HS-5 (cell line): Measurements from ENCODE around the gene MLF2.
A peak's percentile ranks its signal among the peaks of the same experiment; 100 is the strongest.

Source experiments
- DNase-seq: peaks from one replicate; pipeline ENCODE4 v3.0.0-alpha.2; 2012; ENCODE audit warnings: low read depth

The MLF2 gene, protein sequence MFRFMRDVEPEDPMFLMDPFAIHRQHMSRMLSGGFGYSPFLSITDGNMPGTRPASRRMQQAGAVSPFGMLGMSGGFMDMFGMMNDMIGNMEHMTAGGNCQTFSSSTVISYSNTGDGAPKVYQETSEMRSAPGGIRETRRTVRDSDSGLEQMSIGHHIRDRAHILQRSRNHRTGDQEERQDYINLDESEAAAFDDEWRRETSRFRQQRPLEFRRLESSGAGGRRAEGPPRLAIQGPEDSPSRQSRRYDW

DNA sequence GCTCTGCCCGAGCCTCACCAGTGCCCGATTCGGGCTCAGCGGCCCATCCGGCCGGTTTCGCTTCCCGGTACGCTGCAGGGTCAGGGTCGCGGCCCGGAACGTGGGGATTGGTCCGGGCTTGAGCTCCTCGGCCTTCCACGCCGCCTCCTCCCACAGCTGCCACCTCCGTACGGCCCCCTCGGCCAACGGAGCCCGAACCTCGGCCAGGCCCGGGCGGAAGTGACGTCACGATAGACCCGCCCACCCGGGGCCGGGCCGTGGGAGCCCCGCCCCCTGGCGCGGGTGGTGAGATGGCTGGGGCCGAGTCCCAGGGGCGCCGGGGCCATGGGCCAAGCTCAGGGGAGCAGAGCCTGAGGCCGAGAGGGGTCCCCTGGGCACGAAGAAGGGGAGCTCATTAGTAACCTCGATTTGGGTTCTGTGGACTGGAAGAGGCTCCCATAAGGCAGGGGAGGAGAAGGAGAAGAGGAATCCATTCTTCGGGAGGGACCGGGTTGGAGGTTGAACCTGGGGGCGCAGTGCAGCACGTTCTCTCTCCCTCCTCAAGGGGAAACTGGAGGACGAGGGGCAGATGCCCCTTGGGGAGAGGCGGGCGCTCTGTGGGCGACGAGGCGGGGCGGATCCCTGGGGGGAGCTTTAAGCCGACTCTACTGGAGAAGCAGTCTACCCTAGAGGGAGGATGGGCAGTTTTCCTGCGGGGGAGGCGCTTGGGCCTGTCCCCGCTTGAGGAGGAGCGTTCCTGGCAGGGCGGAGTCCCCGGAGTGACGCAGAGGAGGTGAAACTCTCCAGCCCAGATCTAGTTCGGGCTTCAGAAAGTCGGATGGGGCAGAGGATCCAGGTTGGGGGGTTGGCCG is at the start of gene MLF2:
Gene MLF2, minus strand, starts transcription at position 221 of the 851 bp plus-strand sequence. CDS start 807 bp downstream, outside the sequence.
- DNase-seq, result peak; percentile 95

DNA sequence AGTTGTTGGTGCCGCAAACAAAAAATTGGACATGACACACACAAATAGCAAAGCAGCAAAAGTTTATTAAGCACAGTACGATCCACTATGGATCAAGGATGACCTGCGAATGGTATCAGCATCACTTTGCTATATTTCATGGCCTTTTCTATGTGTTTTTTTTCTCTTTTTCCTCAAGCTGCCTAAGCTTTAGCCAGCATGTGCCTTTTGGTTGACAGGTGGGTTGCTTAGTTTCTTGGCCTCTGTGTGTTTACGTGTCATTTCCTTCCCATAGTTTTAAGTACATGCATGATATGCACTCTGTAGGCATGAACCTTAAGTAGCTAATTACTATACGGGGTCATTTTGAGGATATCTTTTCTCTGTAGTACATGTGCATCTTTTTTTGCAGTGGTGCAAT is 46.2 kb upstream of the MLF2 start:
- DNase-seq, result no peak

DNA sequence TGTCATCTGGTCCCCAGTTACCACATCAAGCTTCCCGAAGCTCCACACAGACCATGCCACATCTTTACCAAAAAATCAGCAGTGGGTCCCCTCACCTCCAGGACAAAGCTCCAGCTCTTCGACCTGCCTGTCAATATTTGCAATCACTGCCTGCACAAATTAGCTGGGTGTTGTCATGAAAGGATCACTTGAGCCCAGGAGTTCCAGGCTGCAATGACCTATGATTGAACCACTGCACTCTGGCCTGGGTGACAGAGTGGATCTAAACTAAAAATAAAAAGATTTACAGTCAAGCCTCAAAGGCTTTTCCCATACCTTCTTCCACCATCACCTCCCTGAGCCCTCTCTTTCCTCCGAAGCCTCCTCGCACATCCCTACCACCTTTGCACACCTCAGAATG is 43.6 kb upstream of the MLF2 start:
- DNase-seq, result no peak

DNA sequence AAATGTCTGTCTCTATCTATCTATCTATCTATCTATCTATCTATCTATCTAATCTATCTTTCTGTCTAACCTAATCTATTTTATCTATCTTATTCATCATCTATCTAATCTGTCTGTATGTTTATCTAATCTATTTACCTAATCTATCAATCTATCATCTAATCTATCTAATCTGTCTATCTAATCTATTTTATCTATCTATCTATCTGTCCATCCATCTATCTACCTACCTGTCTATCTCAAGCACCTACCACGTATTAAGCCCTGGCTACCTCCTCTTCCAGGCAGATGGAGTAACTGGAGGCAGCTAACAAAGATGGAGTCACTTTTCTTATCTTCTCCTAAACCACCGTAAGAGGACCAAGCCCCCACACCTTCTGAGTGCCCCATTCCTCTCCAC is 42.1 kb upstream of the MLF2 start:
- DNase-seq, result no peak

DNA sequence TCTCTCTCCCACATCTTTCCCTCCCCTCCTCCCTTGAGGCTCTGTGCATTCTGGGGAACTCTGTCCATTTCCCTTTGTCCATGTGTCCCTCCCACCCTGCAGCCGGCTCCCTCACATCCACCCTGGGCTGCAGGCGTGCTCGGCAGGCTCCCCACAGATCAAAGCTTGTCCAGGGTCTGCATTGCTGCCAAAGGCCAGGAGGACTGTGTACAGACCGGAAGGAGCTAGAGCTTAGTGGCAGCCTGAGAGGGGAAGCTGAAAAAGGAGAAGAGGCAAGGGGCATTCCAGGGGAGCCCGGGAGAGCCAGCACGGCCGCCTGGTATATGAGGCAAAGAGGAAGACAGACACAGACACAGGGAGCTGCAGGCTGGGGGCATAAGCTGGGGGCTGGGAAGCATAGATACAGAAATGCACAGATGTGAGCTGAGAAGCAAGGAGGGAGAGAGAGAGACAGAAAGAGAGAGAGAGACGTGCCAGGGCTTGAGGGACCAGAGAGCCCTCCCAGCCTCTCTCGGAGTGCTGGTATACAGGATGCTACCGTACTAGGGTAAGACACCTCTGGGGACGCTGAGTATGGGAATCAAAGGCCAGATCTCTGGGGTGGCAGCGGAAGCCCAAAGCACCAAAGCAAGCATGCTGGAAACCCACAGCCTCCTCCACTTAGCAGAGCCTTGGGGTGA is 39.7 kb upstream of the MLF2 start:
- DNase-seq, result no peak

DNA sequence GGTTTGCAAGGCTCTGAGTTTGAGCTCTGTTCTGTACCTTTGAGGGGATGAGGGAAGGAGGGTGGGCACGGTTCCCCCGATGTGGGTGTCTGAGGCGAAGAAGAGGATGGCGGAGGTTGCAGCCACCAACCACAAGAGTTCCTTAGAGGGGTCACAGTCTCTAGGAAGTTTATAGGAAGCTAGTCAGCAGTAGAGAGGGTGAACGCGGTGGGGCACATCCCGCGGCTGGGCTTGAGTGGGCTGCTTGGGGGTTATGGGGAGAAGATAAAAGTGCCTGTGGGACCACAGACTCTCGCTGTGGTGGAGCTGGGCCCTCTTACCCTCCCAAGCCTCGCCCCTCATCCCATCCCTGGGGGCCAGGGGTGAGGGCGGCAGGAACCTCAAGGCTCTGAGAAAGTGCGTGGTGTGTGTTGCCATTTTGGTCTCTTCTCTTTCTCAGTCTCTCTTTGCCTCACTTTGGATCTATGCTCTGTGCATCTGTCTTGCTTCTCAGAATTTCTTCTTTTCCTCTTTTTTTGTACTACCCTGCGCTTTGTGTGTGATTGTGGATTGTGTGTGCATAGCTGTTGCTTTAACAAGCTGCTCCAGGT is 39.1 kb upstream of the MLF2 start:
- no peak for DNase-seq

DNA sequence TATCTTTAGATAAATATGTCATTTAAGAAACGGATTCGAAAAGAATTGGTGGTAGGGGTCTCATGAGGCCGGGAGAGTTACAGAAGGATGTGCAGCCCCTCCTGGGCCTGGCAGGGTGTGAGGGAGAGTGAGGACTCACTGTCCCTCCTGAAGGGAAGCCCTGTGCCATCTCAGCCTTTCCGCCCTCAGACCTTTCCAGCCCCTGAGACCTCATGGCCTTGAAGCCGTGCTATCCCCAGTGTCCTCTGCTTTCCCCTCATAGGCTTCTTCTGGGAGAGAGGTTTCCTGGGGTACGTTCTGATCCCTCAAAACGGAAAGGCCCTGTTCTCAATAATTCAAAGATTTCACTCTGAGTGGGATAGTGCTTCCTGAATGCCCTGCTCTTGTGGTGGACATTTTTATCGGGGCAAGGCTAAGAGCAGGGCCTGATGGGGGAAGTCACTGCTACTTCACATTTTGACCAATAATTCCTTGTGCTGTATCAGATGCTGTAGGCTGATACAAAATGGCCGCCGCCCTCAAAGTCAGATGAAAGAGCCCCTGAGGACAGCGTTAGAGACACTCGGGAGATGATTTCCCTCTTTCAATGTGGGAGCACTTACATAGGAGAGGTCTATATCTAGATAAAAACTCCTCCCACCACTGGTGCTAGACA is 37.7 kb upstream of the MLF2 start:
- DNase-seq, result no peak

DNA sequence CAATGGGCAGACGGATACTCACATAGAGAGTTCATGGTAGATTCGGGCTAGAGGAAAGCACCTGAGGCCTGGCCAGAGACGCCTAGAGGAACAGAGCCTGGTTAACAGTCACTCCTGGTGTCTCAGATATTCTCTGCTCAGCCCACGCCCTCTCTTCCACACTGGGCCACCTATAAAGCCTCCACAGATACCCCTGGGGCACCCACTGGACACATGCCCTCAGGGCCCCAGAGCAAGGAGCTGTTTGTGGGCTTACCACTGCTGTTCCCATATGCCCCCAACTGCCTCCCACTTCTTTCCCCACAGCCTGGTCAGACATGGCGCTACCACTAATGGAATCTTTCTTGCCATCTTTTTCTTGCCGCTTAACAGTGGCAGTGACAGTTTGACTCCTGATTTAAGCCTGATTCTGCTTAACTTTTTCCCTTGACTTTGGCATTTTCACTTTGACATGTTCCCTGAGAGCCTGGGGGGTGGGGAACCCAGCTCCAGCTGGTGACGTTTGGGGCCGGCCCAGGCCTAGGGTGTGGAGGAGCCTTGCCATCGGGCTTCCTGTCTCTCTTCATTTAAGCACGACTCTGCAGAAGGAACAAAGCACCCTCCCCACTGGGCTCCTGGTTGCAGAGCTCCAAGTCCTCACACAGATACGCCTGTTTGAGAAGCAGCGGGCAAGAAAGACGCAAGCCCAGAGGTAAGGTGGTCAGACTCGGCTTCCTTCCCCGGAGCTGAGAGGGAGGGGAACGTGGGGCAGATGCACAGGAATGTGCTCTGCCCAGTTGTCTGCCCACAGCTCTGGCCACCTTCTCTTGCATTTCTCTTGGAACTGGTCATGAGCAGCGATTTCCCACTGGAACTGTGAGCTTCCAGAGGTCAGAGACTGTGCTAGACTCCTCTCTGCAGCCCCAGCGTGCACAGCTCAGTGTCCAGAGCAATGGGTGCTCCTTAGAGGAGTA is 36.3 kb upstream of the MLF2 start, which contains the start of gene CD4:
Gene CD4, plus strand, starts transcription at position 557 of the 953 bp plus-strand sequence. CDS start 10,611 bp downstream, outside the sequence.
- no peak for DNase-seq

DNA sequence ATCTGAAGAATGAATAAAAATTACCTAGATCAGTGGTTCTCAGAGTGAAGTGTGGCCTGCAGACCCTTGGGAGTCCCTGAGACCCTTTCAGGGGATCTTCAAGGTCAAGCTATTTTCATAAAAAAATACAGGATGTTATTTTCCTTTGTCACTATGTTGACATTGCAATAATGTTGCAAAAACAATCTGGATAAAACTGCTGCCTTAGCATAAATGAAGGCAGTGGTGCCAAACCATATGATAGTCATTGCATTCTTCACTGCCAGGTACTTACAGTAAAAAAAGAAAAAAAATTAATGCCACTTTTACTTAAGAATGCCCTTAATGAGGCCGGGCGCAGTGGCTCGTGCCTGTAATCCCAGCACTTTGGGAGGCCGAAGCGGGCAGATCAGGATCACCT is 34.4 kb upstream of the MLF2 start:
- no peak for DNase-seq

DNA sequence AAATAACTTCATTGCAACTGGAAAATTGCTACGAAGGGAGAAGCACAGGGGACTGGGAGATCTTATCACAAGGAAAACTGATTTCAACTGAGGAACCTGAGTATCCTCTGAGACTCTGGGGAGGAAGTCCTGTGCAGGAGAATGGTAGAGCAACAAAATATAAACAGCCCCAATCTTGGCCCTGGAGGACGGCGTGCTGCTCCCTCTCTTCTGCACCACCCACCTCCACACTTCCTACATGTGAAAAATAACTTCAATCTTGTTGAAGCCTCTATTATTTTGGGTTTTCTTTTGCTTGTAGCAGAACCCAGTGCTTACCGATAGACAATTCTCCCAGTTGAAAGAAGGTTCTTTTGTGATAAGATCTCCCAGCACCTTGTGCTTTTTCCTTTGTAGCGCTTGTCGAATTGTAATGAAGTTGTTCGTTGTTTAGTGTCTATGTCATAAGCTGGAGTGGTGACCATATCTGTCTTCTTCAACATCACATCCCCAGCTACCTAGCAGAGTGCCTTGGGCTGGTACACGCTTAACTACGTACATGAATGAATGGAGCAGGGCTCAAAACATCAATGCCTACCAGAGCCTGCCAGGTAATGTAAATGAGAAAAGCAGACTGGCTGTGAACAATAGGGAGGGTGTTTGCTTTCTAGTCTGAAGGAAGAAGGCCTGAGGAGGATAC is 33.6 kb upstream of the MLF2 start:
- no peak for DNase-seq

DNA sequence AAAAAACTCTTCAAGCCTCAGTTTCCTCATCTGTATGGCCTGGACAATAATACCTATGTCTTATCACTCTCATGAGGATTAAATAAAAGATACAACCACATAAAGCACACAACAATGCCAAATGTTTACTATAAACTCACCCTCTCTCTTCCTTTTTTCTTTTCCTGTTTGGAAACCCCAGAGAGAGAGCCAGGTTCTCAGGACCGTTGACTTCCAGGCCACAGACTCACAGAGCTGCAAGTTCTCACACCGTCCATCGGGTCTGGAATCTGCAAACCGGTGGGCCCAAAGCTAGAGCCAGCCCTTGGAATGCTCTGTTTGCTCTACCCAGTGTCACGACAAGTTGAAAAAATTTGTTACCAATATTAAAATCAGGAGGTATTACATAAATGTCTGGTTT is 31.8 kb upstream of the MLF2 start:
- DNase-seq, result no peak

DNA sequence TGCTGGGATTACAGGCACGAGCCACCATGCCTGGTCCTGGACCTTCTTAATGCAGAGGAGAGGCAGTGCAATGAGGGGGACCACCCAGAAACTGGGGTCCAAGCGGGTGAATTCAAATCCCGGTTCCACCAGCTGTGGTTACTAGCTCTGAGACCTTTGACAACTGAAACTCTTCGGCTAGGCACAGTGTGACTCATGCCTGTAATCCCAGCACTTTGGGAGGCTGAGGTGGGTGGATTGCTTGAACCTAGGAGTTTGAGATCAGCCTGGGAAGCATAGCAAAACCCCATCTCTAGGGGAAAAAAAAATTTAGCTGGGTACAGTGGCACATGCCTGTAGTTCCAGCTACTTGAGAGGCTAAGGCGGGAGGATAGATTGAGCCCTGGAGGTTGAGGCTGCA is 31.4 kb upstream of the MLF2 start:
- DNase-seq, result no peak

DNA sequence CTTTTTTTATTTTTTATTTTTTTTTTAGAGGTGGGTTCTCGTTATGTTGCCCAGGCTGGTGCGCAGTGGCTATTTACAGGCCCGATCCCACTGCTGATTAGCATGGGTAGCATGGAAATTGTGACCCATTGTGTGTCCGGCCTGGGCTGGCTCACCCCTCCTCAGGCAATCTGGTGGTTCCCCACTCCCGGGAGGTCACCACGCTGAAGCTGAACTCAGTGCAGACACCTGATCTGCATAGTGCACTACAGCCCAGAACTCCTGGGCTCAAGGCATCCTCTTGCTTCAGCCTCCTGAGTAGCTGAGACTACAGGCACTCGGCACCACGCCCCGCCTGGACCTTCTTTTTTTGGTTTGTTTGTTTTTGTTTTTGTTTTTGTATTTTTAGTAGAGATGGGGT is 30.9 kb upstream of the MLF2 start:
- no peak for DNase-seq

DNA sequence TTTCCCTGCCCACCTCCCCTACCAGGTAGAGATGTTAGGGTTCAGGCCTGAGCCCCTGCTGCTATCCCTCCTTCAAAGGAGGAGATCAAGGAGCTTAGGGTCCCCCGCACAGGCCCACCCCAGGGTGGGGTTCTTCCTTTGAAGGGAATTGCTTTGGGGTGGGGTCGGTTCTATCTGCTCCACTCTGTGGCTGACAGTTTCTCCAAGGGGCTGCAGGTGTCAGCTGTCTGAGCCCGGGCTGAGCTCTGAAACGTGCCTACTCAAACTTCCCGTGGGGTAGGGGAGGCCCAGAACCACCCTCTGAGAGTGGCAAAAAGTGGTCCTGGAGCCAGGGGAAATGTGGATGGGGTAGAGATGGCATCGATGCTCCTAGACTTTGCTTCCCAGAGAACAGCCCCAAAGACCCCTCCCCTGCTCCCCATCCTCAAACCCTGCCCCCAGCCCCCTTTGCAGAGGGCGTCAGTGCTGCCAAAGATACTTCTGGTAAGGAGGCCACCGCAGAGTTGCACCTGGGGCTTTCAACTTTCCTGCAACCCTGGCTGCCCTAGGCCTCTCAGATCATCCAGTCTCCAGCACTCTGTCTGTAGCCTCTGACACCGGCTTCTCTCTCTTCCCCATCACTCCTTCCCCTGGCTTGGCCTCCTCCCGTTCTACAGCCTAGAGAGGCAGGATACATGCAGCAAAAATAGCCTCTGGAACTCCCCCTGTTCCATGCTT is 30.1 kb upstream of the MLF2 start:
- DNase-seq, result no peak

DNA sequence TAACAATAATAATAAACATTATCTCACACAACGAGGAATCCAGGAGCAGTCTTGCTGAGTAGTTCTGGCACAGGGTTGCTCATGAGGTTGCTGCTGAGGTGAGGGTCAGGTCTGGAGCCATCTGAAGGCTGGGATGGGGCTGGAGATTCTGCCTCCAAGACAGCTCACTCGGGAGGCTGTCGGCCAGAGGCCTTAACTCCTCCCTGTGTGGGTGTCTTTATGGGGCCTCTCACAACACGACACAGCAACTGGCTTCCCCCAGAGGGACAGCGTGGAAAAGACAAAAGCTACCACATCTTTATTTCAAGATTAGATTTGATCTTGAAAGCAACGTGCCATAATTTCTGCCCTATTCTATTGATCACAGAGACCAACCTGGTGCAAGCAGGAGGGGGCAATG is 29.2 kb upstream of the MLF2 start:
- no peak for DNase-seq

DNA sequence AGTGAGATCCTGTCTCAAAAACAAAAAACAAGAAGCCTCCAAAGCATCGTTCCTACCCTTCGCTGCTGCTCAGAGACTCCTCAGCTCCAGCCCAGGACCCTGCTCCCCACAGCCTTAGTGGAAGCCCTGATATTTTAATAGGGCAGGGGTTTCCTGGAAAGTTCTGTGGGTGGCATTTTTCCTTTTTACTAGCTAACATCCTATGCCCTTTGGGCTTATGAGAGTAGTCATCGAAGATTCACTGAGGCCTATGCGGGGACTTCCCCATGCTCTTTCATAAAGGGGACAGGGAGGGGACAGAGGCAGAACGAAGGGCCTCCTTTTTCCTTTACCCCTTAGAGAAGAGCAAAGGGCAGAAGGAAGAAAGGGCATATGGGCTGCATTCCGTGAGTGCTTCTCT is 27.6 kb upstream of the MLF2 start:
- no peak for DNase-seq

DNA sequence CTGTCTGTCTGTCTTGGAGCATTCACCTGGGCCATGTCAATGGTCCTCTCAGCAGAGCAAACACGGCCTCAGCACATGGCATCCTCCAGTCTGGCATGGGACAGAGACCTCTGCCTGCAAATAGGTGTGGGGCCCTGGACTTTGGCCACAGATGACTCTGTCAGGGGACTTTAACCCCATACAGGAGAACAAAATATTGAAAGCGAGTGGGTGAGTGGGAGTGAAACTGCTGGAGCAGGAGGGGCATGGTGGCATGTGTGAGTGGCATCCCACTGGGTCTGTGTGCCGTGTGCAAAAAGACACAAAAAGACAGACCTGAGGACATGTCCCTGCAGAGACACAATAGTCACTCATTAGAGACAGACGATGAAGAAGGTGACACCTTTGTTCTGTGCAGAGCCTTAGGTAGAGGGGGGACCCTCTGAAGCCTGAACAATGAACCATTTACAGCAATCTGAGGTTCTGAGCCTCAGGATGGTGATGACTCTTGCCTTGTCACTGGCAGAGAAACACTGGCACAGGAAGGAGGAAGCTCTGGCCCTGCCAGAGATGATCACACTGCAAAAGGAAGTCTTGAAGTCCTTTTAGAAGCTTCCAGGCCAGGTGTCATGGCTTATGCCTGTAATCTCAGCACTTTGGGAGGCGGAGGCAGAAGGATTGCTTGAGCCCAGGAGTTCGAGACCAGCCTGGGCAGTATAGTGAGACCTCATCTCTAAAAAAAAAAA is 26.9 kb upstream of the MLF2 start:
- no peak for DNase-seq

DNA sequence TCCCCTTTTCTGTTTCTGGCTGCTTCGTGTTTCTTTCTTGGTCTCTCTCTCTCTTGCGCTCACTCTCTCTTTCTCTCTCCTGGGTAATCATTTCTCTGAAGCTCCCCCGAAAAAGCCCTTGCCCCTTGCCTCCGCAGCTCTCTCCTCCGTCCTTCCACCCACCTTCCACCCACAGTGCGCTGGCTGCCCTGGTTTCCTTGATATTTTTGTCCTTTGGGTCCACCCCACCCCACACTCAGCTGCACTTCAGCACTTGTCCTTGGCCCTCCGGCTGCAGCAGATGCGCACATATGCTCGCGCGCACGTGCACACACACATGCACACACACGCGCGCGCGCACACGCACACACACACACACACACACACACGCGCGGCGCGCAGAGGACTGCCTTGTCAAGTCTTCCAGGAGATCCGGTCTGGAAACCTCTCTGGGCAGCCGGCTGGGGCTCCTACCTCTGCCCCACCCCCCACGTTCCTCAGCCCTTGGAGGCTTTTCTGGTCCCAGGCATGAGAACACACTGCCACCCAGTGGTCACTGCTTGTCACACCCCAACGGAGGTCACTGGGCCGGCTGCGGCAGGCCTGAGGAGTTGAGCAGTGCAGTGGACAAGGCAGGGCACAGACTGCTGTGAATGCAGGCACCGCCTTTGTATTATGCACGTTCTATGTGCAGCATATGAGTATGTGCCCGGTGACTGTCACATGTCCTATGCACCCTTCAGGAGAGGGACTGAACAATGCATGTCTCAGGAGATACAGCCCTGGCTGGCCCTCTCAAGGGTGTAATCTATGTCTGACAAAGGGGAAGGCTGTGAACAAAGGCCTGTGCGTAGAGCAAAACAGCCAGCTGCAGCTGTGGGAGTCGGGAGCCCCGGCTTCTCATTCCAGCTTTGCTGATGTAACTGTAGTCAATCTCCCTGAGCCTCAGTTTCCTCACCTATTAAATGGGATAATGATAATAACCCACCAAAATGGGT is 25.9 kb upstream of the MLF2 start:
- DNase-seq, result peak; percentile 72
